Right lobe of liver (tissue), 6 donors: Measurements from ENCODE around the gene SLC7A1. TPM values are rescaled to one million over a fixed set of nuclear protein-coding genes. Genes with fewer than 3 reads are reported as not detected.

Source experiments
- ATAC-seq, 4 donors: fragments of 200-7000 bp; cut with Tn5 transposase; one replicate each; pipeline ENCODE4 v1.9.1; 2020; ENCODE audit warnings: mild to moderate bottlenecking in 4 of 4, moderate library complexity in 4 of 4
- DNase-seq, 3 donors: peaks; one replicate each; pipeline ENCODE4 v3.0.0-alpha.2; 2020
- H3K27ac ChIP-seq, 3 donors: fragments of 200-600 bp; one replicate each; pipeline ENCODE4 v1.8.0; 2022
- H3K27me3 ChIP-seq, 2 donors: fragments of 200-600 bp; one replicate each; pipeline ENCODE4 v1.8.0; 2022
- H3K36me3 ChIP-seq, 4 donors: fragments of 200-600 bp; sonication (generic) in 1 of 4; one replicate each; pipeline versions ENCODE4 v1.5.1 to v1.8.0; 2017 to 2022; ENCODE audit warnings: control low read depth in 1 of 4
- H3K4me1 ChIP-seq, 4 donors: fragments of 200-600 bp; sonication (generic) in 1 of 4; one replicate each; pipeline versions ENCODE4 v1.5.1 to v1.8.0; 2017 to 2022; ENCODE audit warnings: control low read depth in 1 of 4
- H3K4me3 ChIP-seq, 3 donors: fragments of 200-600 bp; one replicate each; pipeline ENCODE4 v1.8.0; 2022
- H3K9me3 ChIP-seq, 4 donors: fragments of 200-600 bp; sonication (generic) in 1 of 4; one replicate each; pipeline versions ENCODE4 v1.5.1 to v1.8.0; 2017 to 2022; ENCODE audit warnings: control low read depth in 1 of 4
- CTCF ChIP-seq, 4 donors: fragments of 200-600 bp in 3 of 4; fragments of 450-650 bp in 1 of 4; IDR thresholded peaks; one replicate each; pipeline versions ENCODE4 v1.5.1 to v1.8.0; 2016 to 2022; ENCODE audit warnings: antibody characterized with exemption in 4 of 4, mild to moderate bottlenecking in 2 of 4
- POLR2A ChIP-seq: fragments of 450-650 bp; IDR thresholded peaks from one replicate; pipeline ENCODE4 v1.6.1; 2017; ENCODE audit warnings: antibody characterized with exemption, mild to moderate bottlenecking
- WGBS: methylation state at CpG from one replicate; pipeline ENCODE4 v1.1.6; 2018; ENCODE audit warnings: low coverage, low lambda C conversion rate; ENCODE audit not compliant: insufficient coverage; ENCODE audit errors: missing lambda C conversion rate; 5-methylcytosine and 5-hydroxymethylcytosine counted together
- intact Hi-C, 2 donors: fragments of 100-400 bp; cut with DNase I; formaldehyde crosslinking; loops; one replicate each; pipeline versions ENCODE4 v1.11.2 to v1.14.1; 2022
- total RNA-seq, 6 experiments: library from RNA; depleted of rRNA in 2 of 6; stranded (reverse); fragments of >200 nt in 2 of 6; fragmentation: NEBNext Ultra II Directional in 3 of 6; extraction: Animal tissue kit (Norgen Biotek cat#: 25700) in 3 of 6; gene quantifications; one replicate each; pipeline versions ENCODE4 v1.1.0 to v1.2.4, GENCODE V29; 2016 to 2023
- donor health status: DM: no; HTN: yes; CAD: no.
- donor health status: DM: no; HTN: no; CAD: no.
- donor health status: DM: no; HTN: no; CAD: no.
- donor health status: DM: no; HTN: yes; CAD: no.
- donor health status: DM: no; HTN: yes; CAD: no.

Gene SLC7A1
- total RNA-seq, 6 experiments from 2014 or later: 0.70 to 6.5 (median 3.7) TPM

- 89% methylated on average over 4 of the region's 4 CpGs for WGBS
- Histone ChIP-seq H3K27ac (no peak overlapping the region), H3K4me3 (no peak overlapping the region), H3K27me3 (no peaks in the 10 kb centered on the region), H3K36me3 (peaks cover 0 to 2% (median 0%) of the 10 kb centered on the region in 4 donors), H3K9me3 (no peaks in the 10 kb centered on the region), H3K4me1 (no peaks in the 10 kb centered on the region)
- DNase-seq (no peak), ATAC-seq (no peak)
- TF ChIP-seq POLR2A: no peak
- no peak for TF ChIP-seq CTCF (IDR thresholded peaks at IDR 0.05)
- intact Hi-C loops: no loop called here
Measured at GRCh38 chr13:29534083-29534482, 61.4 kb downstream of the SLC7A1 start.

- Histone ChIP-seq H3K36me3 (peaks cover 0 to 2% (median 0%) of the 10 kb centered on the region in 4 donors), H3K4me3 (no peak overlapping the region), H3K27me3 (no peaks in the 10 kb centered on the region), H3K27ac (no peak overlapping the region), H3K9me3 (no peaks in the 10 kb centered on the region), H3K4me1 (no peaks in the 10 kb centered on the region)
- DNase-seq: no peak
- WGBS: 93% methylated on average over 9 of the region's 17 CpGs
- TF ChIP-seq CTCF (IDR thresholded peaks at IDR 0.05) (no peak), POLR2A (no peak)
- ATAC-seq: no peak
- intact Hi-C loops: no loop called here
Measured at GRCh38 chr13:29532821-29533220, 62.7 kb downstream of the SLC7A1 start.

- H3K9me3 ChIP-seq: no peaks in the 10 kb centered on the region
- no peak for TF ChIP-seq CTCF (IDR thresholded peaks at IDR 0.05)
- no peak for TF ChIP-seq POLR2A
- 95% methylated on average over 5 of the region's 5 CpGs for WGBS
Measured at GRCh38 chr13:29532116-29532515, 63.4 kb downstream of the SLC7A1 start.

GRCh38 chr13:29530901-29531300 is 64.6 kb downstream of the SLC7A1 start:
- Histone ChIP-seq H3K4me1 (no peaks in the 10 kb centered on the region), H3K36me3 (peaks cover 0 to 2% (median 0%) of the 10 kb centered on the region in 4 donors), H3K27me3 (no peaks in the 10 kb centered on the region), H3K4me3 (no peak overlapping the region), H3K9me3 (no peaks in the 10 kb centered on the region), H3K27ac (no peak overlapping the region)
- 100% methylated on average over 3 of the region's 5 CpGs for WGBS
- TF ChIP-seq POLR2A (no peak), CTCF (IDR thresholded peaks at IDR 0.05) (no peak)
- intact Hi-C loops: no loop called here
- ATAC-seq (no peak), DNase-seq (no peak)

More at GRCh38 chr13:29532116-29532515, 63.4 kb downstream of the SLC7A1 start:
- no peak for DNase-seq
- H3K27me3 ChIP-seq: no peaks in the 10 kb centered on the region
- no peak overlapping the region for H3K4me3 ChIP-seq
- H3K4me1 ChIP-seq: no peaks in the 10 kb centered on the region
- no peak overlapping the region for H3K27ac ChIP-seq
- no peak for ATAC-seq
- intact Hi-C loops: no loop called here
- peaks cover 0 to 2% (median 0%) of the 10 kb centered on the region in 4 donors for H3K36me3 ChIP-seq

GRCh38 chr13:29529754-29530153 is 65.7 kb downstream of the SLC7A1 start:
- ATAC-seq (no peak), DNase-seq (no peak)
- TF ChIP-seq POLR2A (no peak), CTCF (IDR thresholded peaks at IDR 0.05) (no peak)
- Histone ChIP-seq H3K27ac (no peak overlapping the region), H3K27me3 (no peaks in the 10 kb centered on the region), H3K36me3 (no peaks in the 10 kb centered on the region), H3K4me3 (no peak overlapping the region), H3K9me3 (no peaks in the 10 kb centered on the region), H3K4me1 (no peaks in the 10 kb centered on the region)
- WGBS: 93% methylated on average over 4 of the region's 5 CpGs
- intact Hi-C loops: no loop called here
